ENCODE measurements around the gene TPST2. TPM values are rescaled to one million over a fixed set of nuclear protein-coding genes. Genes with fewer than 3 reads are reported as not detected.

TPST2 gene
- total and polyA plus RNA-seq, 9 of the 15 experiments (the other 6 are each of a cell fraction or from before 2014, with no cell fraction given) = 14.2 to 123 (median 60.1) TPM

DNA sequence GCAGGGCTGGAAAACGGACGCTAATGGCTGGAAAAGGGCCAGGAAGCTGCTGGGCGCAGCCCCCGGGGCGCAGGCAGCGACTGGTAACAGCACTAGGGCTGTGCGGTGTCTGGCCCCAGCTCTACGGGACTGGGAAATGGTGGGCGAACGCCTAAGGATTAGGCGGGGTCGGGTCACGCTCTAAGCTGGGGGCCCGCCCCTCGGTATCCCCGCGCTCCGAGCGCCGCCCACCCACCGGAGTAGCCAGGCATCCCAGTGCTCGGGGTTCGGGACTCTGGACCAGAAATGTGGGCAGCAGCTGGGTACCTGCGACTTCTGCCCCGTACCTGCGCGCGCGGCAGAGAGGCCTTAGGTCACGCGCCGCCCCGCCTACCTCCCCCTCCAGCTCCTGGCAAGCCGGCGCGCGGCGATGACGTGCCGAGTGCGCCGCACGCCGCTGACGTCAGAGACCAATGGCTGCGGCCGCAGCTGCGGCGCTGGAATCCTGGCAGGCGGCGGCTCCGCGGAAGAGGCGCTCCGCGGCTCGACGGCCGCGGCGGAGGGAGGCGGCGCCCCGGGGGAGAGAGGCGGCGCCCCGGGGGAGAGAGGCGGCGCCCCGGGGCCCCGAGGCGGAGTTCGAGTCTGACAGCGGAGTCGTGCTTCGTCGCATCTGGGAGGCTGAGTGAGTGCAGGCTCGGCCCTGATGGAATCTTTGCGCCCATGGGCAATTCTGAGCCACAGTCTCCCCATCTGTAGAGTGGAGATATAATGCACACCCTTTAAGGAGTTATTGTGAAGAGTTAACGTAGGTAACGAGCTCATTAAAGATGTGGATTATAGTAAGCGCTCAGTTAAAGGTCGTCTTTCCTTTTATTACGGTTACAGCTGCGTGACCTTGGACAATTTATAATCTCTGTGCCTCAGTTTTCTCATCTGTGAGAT lies 106.2 kb downstream of the TPST2 start, which contains the start of the genes HPS4 and SRRD (continued):
- TF ChIP-seq, protein P1, sequence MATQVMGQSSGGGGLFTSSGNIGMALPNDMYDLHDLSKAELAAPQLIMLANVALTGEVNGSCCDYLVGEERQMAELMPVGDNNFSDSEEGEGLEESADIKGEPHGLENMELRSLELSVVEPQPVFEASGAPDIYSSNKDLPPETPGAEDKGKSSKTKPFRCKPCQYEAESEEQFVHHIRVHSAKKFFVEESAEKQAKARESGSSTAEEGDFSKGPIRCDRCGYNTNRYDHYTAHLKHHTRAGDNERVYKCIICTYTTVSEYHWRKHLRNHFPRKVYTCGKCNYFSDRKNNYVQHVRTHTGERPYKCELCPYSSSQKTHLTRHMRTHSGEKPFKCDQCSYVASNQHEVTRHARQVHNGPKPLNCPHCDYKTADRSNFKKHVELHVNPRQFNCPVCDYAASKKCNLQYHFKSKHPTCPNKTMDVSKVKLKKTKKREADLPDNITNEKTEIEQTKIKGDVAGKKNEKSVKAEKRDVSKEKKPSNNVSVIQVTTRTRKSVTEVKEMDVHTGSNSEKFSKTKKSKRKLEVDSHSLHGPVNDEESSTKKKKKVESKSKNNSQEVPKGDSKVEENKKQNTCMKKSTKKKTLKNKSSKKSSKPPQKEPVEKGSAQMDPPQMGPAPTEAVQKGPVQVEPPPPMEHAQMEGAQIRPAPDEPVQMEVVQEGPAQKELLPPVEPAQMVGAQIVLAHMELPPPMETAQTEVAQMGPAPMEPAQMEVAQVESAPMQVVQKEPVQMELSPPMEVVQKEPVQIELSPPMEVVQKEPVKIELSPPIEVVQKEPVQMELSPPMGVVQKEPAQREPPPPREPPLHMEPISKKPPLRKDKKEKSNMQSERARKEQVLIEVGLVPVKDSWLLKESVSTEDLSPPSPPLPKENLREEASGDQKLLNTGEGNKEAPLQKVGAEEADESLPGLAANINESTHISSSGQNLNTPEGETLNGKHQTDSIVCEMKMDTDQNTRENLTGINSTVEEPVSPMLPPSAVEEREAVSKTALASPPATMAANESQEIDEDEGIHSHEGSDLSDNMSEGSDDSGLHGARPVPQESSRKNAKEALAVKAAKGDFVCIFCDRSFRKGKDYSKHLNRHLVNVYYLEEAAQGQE (IDR thresholded peaks at IDR 0.05; ENCODE audit: borderline replicate concordance) = no peak
- TF ChIP-seq, protein P1 (CRISPR knock-in tag; IDR thresholded peaks at IDR 0.05; ENCODE audit: low read depth) = no peak
- TF ChIP-seq MYNN (IDR thresholded peaks at IDR 0.05) (no peak), MYNN (CRISPR knock-in tag; IDR thresholded peaks at IDR 0.05) (no peak), HDAC1 (IDR thresholded peaks at IDR 0.05) (peak; percentile 60 to 89; a peak in 3 of 4 replicates), SREBF2 (CRISPR knock-in tag; IDR thresholded peaks at IDR 0.05) (no peak), SMARCA4 (IDR thresholded peaks at IDR 0.05) (no peak), ZNF518B (CRISPR knock-in tag; IDR thresholded peaks at IDR 0.05) (no peak), XRCC4 (IDR thresholded peaks at IDR 0.05; ENCODE audit: extremely low read depth, insufficient read depth, insufficient read length) (no peak), ERF (CRISPR knock-in tag; IDR thresholded peaks at IDR 0.05) (no peak), ADNP (tag; IDR thresholded peaks at IDR 0.05) (peak; percentile 99), HMBOX1 (IDR thresholded peaks at IDR 0.05) (no peak), RBM25 (IDR thresholded peaks at IDR 0.05; ENCODE audit: low read depth, low read length, severe bottlenecking) (peak; percentile 88), YY1 (IDR thresholded peaks at IDR 0.05; ENCODE audit: borderline replicate concordance in 1 of 3, control insufficient read depth in 1 of 3, extremely low read depth in 1 of 3, insufficient read depth in 3 of 3, insufficient read length in 1 of 3, insufficient replicate concordance in 2 of 3, low read depth in 1 of 3, low read length in 2 of 3) (peak; percentile 82 to 96 (median 95)), ZNF212 (CRISPR knock-in tag; IDR thresholded peaks at IDR 0.05) (no peak)
